GM12878 (cell line): ENCODE results near the gene ECSIT. TPM values are rescaled to one million over a fixed set of nuclear protein-coding genes. Genes with fewer than 3 reads are reported as not detected.

ENCODE experiments used
- ATAC-seq: fragments of 200-7000 bp; cut with Tn5 transposase; 3 replicates; pipeline ENCODE4 v1.9.1; 2020; ENCODE audit warnings: mild to moderate bottlenecking, moderate library complexity
- BruUV-seq: library from RNA; stranded (reverse); fragments of 400-500 nt; replicated peaks from 2 replicates; lab custom pipeline; 2021; lab: Mats Ljungman, UMichigan
- CTCF ChIA-PET: fragments of 300-600 bp; sonication (Branson Sonifier 250); formaldehyde crosslinking; extraction: SDS; loops from one replicate; lab custom pipeline; 2021; ENCODE audit warnings: inconsistent platforms; lab: Yijun Ruan, JAX
- POLR2A ChIA-PET: fragments of 350-600 bp; formaldehyde crosslinking; extraction: SDS; loops from one replicate; lab custom pipeline; 2021; ENCODE audit warnings: inconsistent platforms; lab: Charles Lee
- RAD21 ChIA-PET: fragments of 300-600 bp; sonication (Branson Sonifier 250); formaldehyde crosslinking; loops from one replicate; lab custom pipeline; 2023; ENCODE audit warnings: antibody characterized with exemption; ENCODE audit not compliant: unreplicated experiment; lab: Charles Lee
- SMC1A ChIA-PET: fragments of 300-600 bp; sonication (Branson Sonifier 250); formaldehyde crosslinking; loops from one replicate; lab custom pipeline; 2023; ENCODE audit not compliant: unreplicated experiment, uncharacterized antibody; lab: Charles Lee
- DNase-seq: peaks from one replicate; pipeline ENCODE4 v3.0.0-alpha.2; 2011; ENCODE audit warnings: low read depth, low spot score
- FAIRE-seq: peaks from 3 replicates; lab custom pipeline; 2011; peaks lifted over from hg19 to GRCh38; lab: Jason Lieb, UNC
- H2AFZ ChIP-seq: 2 replicates; pipeline ENCODE4 v1.6.0; 2011; ENCODE audit warnings: low read depth, low read length, control low read depth; ENCODE audit not compliant: control insufficient read depth
- H3K27ac ChIP-seq: 2 replicates; pipeline ENCODE4 v1.5.1; 2011; ENCODE audit warnings: control low read depth; ENCODE audit not compliant: control insufficient read depth, insufficient read depth
- H3K27me3 ChIP-seq, 2 experiments: replicated peaks in 1 of 2; 2 replicates each; pipeline versions ENCODE4 v1.6.0 to v1.6.1; 2011; ENCODE audit warnings: low read length in 1 of 2; ENCODE audit not compliant: control insufficient read depth in 2 of 2, insufficient read depth in 2 of 2
- H3K36me3 ChIP-seq, 2 experiments: 2 replicates each; pipeline ENCODE4 v1.5.1; 2011; ENCODE audit warnings: low read length in 1 of 2; ENCODE audit not compliant: control insufficient read depth in 2 of 2, insufficient read depth in 2 of 2
- H3K4me1 ChIP-seq: 2 replicates; pipeline ENCODE4 v1.6.1; 2011; ENCODE audit warnings: mild to moderate bottlenecking, low read length, moderate library complexity, mixed read lengths; ENCODE audit not compliant: control insufficient read depth, insufficient read depth
- H3K4me2 ChIP-seq: 2 replicates; pipeline ENCODE4 v1.6.0; 2011; ENCODE audit warnings: control low read depth; ENCODE audit not compliant: control insufficient read depth, insufficient read depth
- H3K4me3 ChIP-seq: fragments of 200-600 bp; sonication (generic); 2 replicates; pipeline ENCODE4 v1.5.1; 2016
- H3K79me2 ChIP-seq: 2 replicates; pipeline ENCODE4 v1.6.0; 2011; ENCODE audit warnings: low read length; ENCODE audit not compliant: control insufficient read depth, insufficient read depth
- H3K9ac ChIP-seq: 2 replicates; pipeline ENCODE4 v1.8.0; 2011; ENCODE audit warnings: low read length, control low read depth, mixed read lengths; ENCODE audit not compliant: control insufficient read depth, insufficient read depth
- H3K9me3 ChIP-seq: replicated peaks from 3 replicates; pipeline ENCODE4 v1.5.1; 2011; ENCODE audit warnings: mild to moderate bottlenecking, low read length; ENCODE audit not compliant: control insufficient read depth, insufficient read depth
- H4K20me1 ChIP-seq: 2 replicates; pipeline ENCODE4 v1.6.0; 2011; ENCODE audit not compliant: control insufficient read depth, insufficient read depth
- CHD2 ChIP-seq: IDR thresholded peaks from 2 replicates; pipeline ENCODE4 v1.6.1; 2011; ENCODE audit warnings: low read depth, low read length, improper control_type of control experiment, borderline replicate concordance
- CREB1 ChIP-seq: IDR thresholded peaks from 2 replicates; pipeline ENCODE4 v1.6.1; 2012; ENCODE audit warnings: low read depth, mild to moderate bottlenecking, inconsistent platforms
- EP300 ChIP-seq, 2 experiments: fragments of 150-350 bp in 1 of 2; IDR thresholded peaks; 2 replicates each; pipeline ENCODE4 v1.6.1; 2011 to 2012; ENCODE audit warnings: low read depth in 2 of 2, low read length in 2 of 2, borderline replicate concordance in 1 of 2, improper control_type of control experiment in 1 of 2, inconsistent platforms in 1 of 2; ENCODE audit not compliant: control insufficient read depth in 1 of 2
- NFYB ChIP-seq: IDR thresholded peaks from 2 replicates; pipeline ENCODE4 v1.6.1; 2011; ENCODE audit warnings: low read depth, mild to moderate bottlenecking, low read length, improper control_type of control experiment, moderate library complexity; ENCODE audit not compliant: insufficient read depth
- NR2C1 ChIP-seq: fragments of 450-650 bp; IDR thresholded peaks from 2 replicates; pipeline ENCODE4 v1.6.1; 2017; ENCODE audit warnings: antibody characterized with exemption, mild to moderate bottlenecking, moderate library complexity
- RELA ChIP-seq: fragments of 450-650 bp; IDR thresholded peaks from 2 replicates; pipeline ENCODE4 v1.8.0; 2014; ENCODE audit warnings: borderline replicate concordance; ENCODE audit not compliant: partially characterized antibody
- TCF7 ChIP-seq: IDR thresholded peaks from 2 replicates; pipeline ENCODE4 v1.6.1; 2014; ENCODE audit warnings: antibody characterized with exemption, borderline replicate concordance
- YY1 ChIP-seq: IDR thresholded peaks from 2 replicates; pipeline ENCODE4 v1.6.1; 2011; ENCODE audit warnings: low read depth, mild to moderate bottlenecking, low read length
- ZNF217 ChIP-seq: fragments of 450-650 bp; IDR thresholded peaks from 2 replicates; pipeline ENCODE4 v1.6.1; 2017; ENCODE audit warnings: antibody characterized with exemption, mild to moderate bottlenecking
- WGBS: methylation state at CpG from one replicate; pipeline ENCODE4 v1.1.6; 2016; ENCODE audit warnings: low lambda C conversion rate; ENCODE audit not compliant: insufficient replicate concordance, insufficient coverage; ENCODE audit errors: missing lambda C conversion rate; 5-methylcytosine and 5-hydroxymethylcytosine counted together
- in situ Hi-C: fragments of 300-500 bp; cut with MboI; formaldehyde crosslinking; loops from 9 replicates; pipeline ENCODE4 v1.14.3; 2018; ENCODE audit warnings: mixed read lengths
- intact Hi-C: fragments of 100-400 bp; cut with micrococcal nuclease; formaldehyde crosslinking; loops from one replicate; pipeline ENCODE4 v1.14.2; 2022; ENCODE audit not compliant: unreplicated experiment
- polyA plus RNA-seq, 11 experiments: library from polyadenylated mRNA; depleted of rRNA in 4 of 11; unstranded in 6 of 11; stranded (reverse) in 5 of 11; fragments of >200 nt; fragmentation: Nextera tagmentation in 4 of 11; fragmentation: Illumina TruSeq in 1 of 11; extraction: Ambion mirVana in 4 of 11; extraction: Trizol in 1 of 11; gene quantifications; 1 replicate in 1 of 11; 2 replicates in 10 of 11; pipeline versions ENCODE4 v1.2.1 to v1.2.3, GENCODE V29; 2011 to 2016; ENCODE audit warnings: inconsistent platforms in 2 of 11, missing spikeins in 2 of 11, low read depth in 1 of 11
- total RNA-seq, 4 experiments: library from RNA; depleted of rRNA in 3 of 4; stranded (reverse); fragments of >200 nt in 3 of 4; fragmentation: Illumina TruSeq in 1 of 4; extraction: Trizol in 1 of 4; gene quantifications; 2 replicates each; pipeline versions ENCODE4 v1.2.1 to v1.2.3, GENCODE V29; 2013 to 2021

The ECSIT gene
- total and polyA plus RNA-seq, 10 of the 15 experiments (the other 5 are each of a cell fraction or from before 2014, with no cell fraction given), result 1.0 to 59.6 (median 41.3) TPM

- 92% methylated on average over 22 of the region's 22 CpGs for WGBS
- no peak for FAIRE-seq
- no TSS peak for BruUV-seq
- no peak for TF ChIP-seq YY1
- TF ChIP-seq ZNF217, result no peak
- TF ChIP-seq EP300 (IDR thresholded peaks at IDR 0.05; ENCODE audit: borderline replicate concordance in 1 of 2, control insufficient read depth in 1 of 2, low read depth in 2 of 2, low read length in 2 of 2), result no peak
- TF ChIP-seq CHD2, result no peak
- no peak for TF ChIP-seq TCF7
- TF ChIP-seq NR2C1, result no peak
- no peak for TF ChIP-seq RELA
- no peak for TF ChIP-seq CREB1
- TF ChIP-seq NFYB, result no peak
- TF ChIP-seq, all 136 proteins: peak for 0
- Histone ChIP-seq H3K4me2 (no peak overlapping the region), H2AFZ (no peak overlapping the region), H4K20me1 (no peaks in the 10 kb centered on the region), H3K9ac (no peak overlapping the region), H3K27ac (no peak overlapping the region), H3K4me1 (no peaks in the 10 kb centered on the region), H3K4me3 (no peak overlapping the region), H3K36me3 (peaks cover 5 to 6% of the 10 kb centered on the region in 2 experiments; a peak in 3 of 4 replicates), H3K79me2 (no peaks in the 10 kb centered on the region), H3K9me3 (no peaks in the 10 kb centered on the region), H3K27me3 (no peaks in the 10 kb centered on the region)
- in situ Hi-C loops (loop anchor here (5.0 kb wide), 1 partner anchor 91 kb away; no protein-coding TSS in a partner anchor), intact Hi-C loops (loop anchor here (1.0 kb wide), 1 partner anchor 91 kb away; no protein-coding TSS in a partner anchor)
- ChIA-PET RAD21 (no interaction called here), SMC1A (interaction anchor here (1.3 kb wide), 1 partner anchor 95 kb away, joined by 4 read pairs; no protein-coding TSS in a partner anchor), POLR2A (interaction anchor here (0.6 kb wide), 3 partner anchors 13 to 168 kb away, joined by 3 to 10 read pairs (median 4); no protein-coding TSS in a partner anchor), CTCF (interaction anchor here (0.5 to 3.0 kb wide), 6 partner anchors 8 to 97 kb away, joined by 3 to 12 read pairs (median 4); no protein-coding TSS in a partner anchor)
- no peak for DNase-seq
- no peak for ATAC-seq
Measured at GRCh38 chr19:11495885-11496284, 33.0 kb downstream of the ECSIT start.
